Testis (tissue), 3 donors: Measurements from ENCODE around the gene CPAMD8. TPM values are rescaled to one million over a fixed set of nuclear protein-coding genes. Genes with fewer than 3 reads are reported as not detected.
A peak's percentile ranks its signal among the peaks of the same experiment; 100 is the strongest.

Experiments
- DNase-seq: peaks from one replicate; pipeline ENCODE4 v3.0.0-alpha.2; 2019
- H3K27ac ChIP-seq, 2 donors: fragments of 200-600 bp; sonication (generic); one replicate each; pipeline ENCODE4 v1.5.1; 2019
- H3K27me3 ChIP-seq: fragments of 200-600 bp; sonication (generic); one replicate; pipeline ENCODE4 v1.5.1; 2019
- H3K36me3 ChIP-seq: fragments of 200-600 bp; sonication (generic); one replicate; pipeline ENCODE4 v1.5.1; 2017; ENCODE audit warnings: low read depth; ENCODE audit errors: missing control alignments
- H3K4me1 ChIP-seq: fragments of 200-600 bp; sonication (generic); one replicate; pipeline ENCODE4 v1.5.1; 2019
- H3K4me3 ChIP-seq, 2 donors: fragments of 200-600 bp; sonication (generic); one replicate each; pipeline ENCODE4 v1.5.1; 2017 to 2019
- H3K9me3 ChIP-seq: fragments of 200-600 bp; sonication (generic); one replicate; pipeline ENCODE4 v1.5.1; 2017
- CTCF ChIP-seq, 3 experiments: fragments of 450-650 bp in 2 of 3; fragments of 200-600 bp in 1 of 3; sonication (generic) in 1 of 3; IDR thresholded peaks; one replicate each; pipeline ENCODE4 v1.5.1; 2016 to 2019; ENCODE audit warnings: antibody characterized with exemption in 3 of 3, mild to moderate bottlenecking in 2 of 3, moderate library complexity in 1 of 3
- POLR2A ChIP-seq: fragments of 450-650 bp; IDR thresholded peaks from one replicate; pipeline ENCODE4 v1.6.1; 2017; ENCODE audit warnings: antibody characterized with exemption, mild to moderate bottlenecking, moderate library complexity
- WGBS, 2 donors: methylation state at CpG; one replicate each; pipeline ENCODE4 v1.1.5; 2018; 5-methylcytosine and 5-hydroxymethylcytosine counted together
- intact Hi-C: fragments of 100-400 bp; cut with DNase I; formaldehyde crosslinking; loops from one replicate; pipeline ENCODE4 v1.15.1; 2023; ENCODE audit warnings: low total_unique reads
- polyA plus RNA-seq: library from polyadenylated mRNA; stranded (reverse); fragments of 350-450 nt; fragmentation: Illumina TruSeq; extraction: RNeasy Lipid Tissue Mini Kit (QIAGEN cat#74804); gene quantifications from one replicate; pipeline ENCODE4 v1.2.3, GENCODE V29; 2014; ENCODE audit warnings: low read depth, low replicate concordance; ENCODE audit not compliant: insufficient read depth
- total RNA-seq, 2 donors: library from RNA; depleted of rRNA; stranded (reverse); fragments of >200 nt; gene quantifications; one replicate each; pipeline ENCODE4 v1.2.3, GENCODE V29; 2016

CPAMD8 gene
- total and polyA plus RNA-seq, 3 donors from 2014 or later, result 12.0 to 46.1 (median 30.8) TPM

- H3K4me3 ChIP-seq, result no peak overlapping the region
- intact Hi-C loops, result no loop called here
- H3K27ac ChIP-seq, result no peak overlapping the region
Observed at GRCh38 chr19:16957855-16958254, 68.8 kb downstream of the CPAMD8 start.

GRCh38 chr19:16957151-16957701 is 69.4 kb downstream of the CPAMD8 start:
- Histone ChIP-seq H3K9me3 (no peaks in the 10 kb centered on the region), H3K27ac (no peak overlapping the region), H3K27me3 (no peaks in the 10 kb centered on the region), H3K4me1 (peaks cover 8% of the 10 kb centered on the region), H3K36me3 (no peaks in the 10 kb centered on the region), H3K4me3 (no peak overlapping the region)
- intact Hi-C loops, result no loop called here
- DNase-seq, result peak; percentile 54
- TF ChIP-seq CTCF (IDR thresholded peaks at IDR 0.05) (no peak), POLR2A (no peak)
- WGBS, 2 donors, result 25 to 29% methylated on average over 8 to 9 of the region's 9 CpGs

More at GRCh38 chr19:16957855-16958254, 68.8 kb downstream of the CPAMD8 start:
- TF ChIP-seq POLR2A, result no peak
- TF ChIP-seq CTCF (IDR thresholded peaks at IDR 0.05), result no peak
- Histone ChIP-seq H3K36me3 (no peaks in the 10 kb centered on the region), H3K27me3 (no peaks in the 10 kb centered on the region), H3K4me1 (peaks cover 8% of the 10 kb centered on the region), H3K9me3 (no peaks in the 10 kb centered on the region)
- no peak for DNase-seq
- WGBS, 2 donors, result 56 to 76% methylated on average over 4 of the region's 4 CpGs

- H3K36me3 ChIP-seq, result no peaks in the 10 kb centered on the region
- WGBS, 2 donors, result 90 to 93% methylated on average over 4 of the region's 4 CpGs
- intact Hi-C loops, result no loop called here
Observed at GRCh38 chr19:16955161-16955560, 71.4 kb downstream of the CPAMD8 start.

GRCh38 chr19:16952046-16952445 is 74.6 kb downstream of the CPAMD8 start:
- no peak for DNase-seq
- intact Hi-C loops, result no loop called here
- no peak for TF ChIP-seq POLR2A
- no peak for TF ChIP-seq CTCF (IDR thresholded peaks at IDR 0.05)
- no peak overlapping the region for H3K27ac ChIP-seq
- no peaks in the 10 kb centered on the region for H3K27me3 ChIP-seq
- 91 to 98% methylated on average over 8 to 9 of the region's 9 CpGs for WGBS, 2 donors
- no peaks in the 10 kb centered on the region for H3K36me3 ChIP-seq
- no peaks in the 10 kb centered on the region for H3K9me3 ChIP-seq
- peaks cover 6% of the 10 kb centered on the region for H3K4me1 ChIP-seq
- no peak overlapping the region for H3K4me3 ChIP-seq

More at GRCh38 chr19:16955161-16955560, 71.4 kb downstream of the CPAMD8 start:
- no peak for TF ChIP-seq CTCF (IDR thresholded peaks at IDR 0.05)
- no peak for TF ChIP-seq POLR2A
- no peaks in the 10 kb centered on the region for H3K9me3 ChIP-seq
- DNase-seq, result no peak
- no peaks in the 10 kb centered on the region for H3K27me3 ChIP-seq
- peaks cover 8% of the 10 kb centered on the region for H3K4me1 ChIP-seq
- no peak overlapping the region for H3K4me3 ChIP-seq
- no peak overlapping the region for H3K27ac ChIP-seq

GRCh38 chr19:16951529-16951928 is 75.1 kb downstream of the CPAMD8 start:
- no peak for TF ChIP-seq CTCF (IDR thresholded peaks at IDR 0.05)
- TF ChIP-seq POLR2A, result no peak
- H3K27me3 ChIP-seq, result no peaks in the 10 kb centered on the region
- no peak overlapping the region for H3K27ac ChIP-seq
- 85 to 89% methylated on average over 6 of the region's 6 CpGs for WGBS, 2 donors
- no peaks in the 10 kb centered on the region for H3K36me3 ChIP-seq
- no peak overlapping the region for H3K4me3 ChIP-seq
- no peak for DNase-seq
- no peaks in the 10 kb centered on the region for H3K9me3 ChIP-seq
- intact Hi-C loops, result no loop called here
- H3K4me1 ChIP-seq, result peaks cover 1% of the 10 kb centered on the region
